DND-41 (cell line): ENCODE results near the gene CCDC13.

ENCODE experiments used
- ATAC-seq: fragments of 200-7000 bp; cut with Tn5 transposase; 3 replicates; pipeline ENCODE4 v1.9.1; 2021; ENCODE audit warnings: low read depth; ENCODE audit not compliant: insufficient read depth
- DNase-seq: peaks from one replicate; pipeline ENCODE4 v3.0.0-alpha.2; 2020
- H2AFZ ChIP-seq: 2 replicates; pipeline ENCODE4 v1.6.0; 2012; ENCODE audit warnings: low read depth, low read length
- H3K27ac ChIP-seq: 2 replicates; pipeline ENCODE4 v1.5.1; 2012; ENCODE audit warnings: low read length, inconsistent platforms
- H3K27me3 ChIP-seq: fragments of 200-600 bp; sonication (generic); 2 replicates; pipeline ENCODE4 v1.6.0; 2012; ENCODE audit warnings: low read length, mild to moderate bottlenecking, inconsistent platforms; ENCODE audit not compliant: insufficient read depth, poor library complexity
- H3K36me3 ChIP-seq: 2 replicates; pipeline ENCODE4 v1.5.1; 2012; ENCODE audit warnings: low read length, inconsistent platforms; ENCODE audit not compliant: insufficient read depth
- H3K4me1 ChIP-seq: 2 replicates; pipeline ENCODE4 v1.5.1; 2012; ENCODE audit warnings: mild to moderate bottlenecking, low read length; ENCODE audit not compliant: insufficient read depth
- H3K4me2 ChIP-seq: 2 replicates; pipeline ENCODE4 v1.6.0; 2012; ENCODE audit warnings: mild to moderate bottlenecking, moderate library complexity, low read length, inconsistent platforms; ENCODE audit not compliant: insufficient read depth
- H3K4me3 ChIP-seq, 2 experiments: fragments of 200-600 bp in 1 of 2; shearing (Covaris generic) in 1 of 2; 2 replicates each; pipeline ENCODE4 v1.5.1; 2012 to 2016; ENCODE audit warnings: inconsistent platforms in 2 of 2, low read length in 2 of 2, mild to moderate bottlenecking in 2 of 2, low read depth in 1 of 2, moderate library complexity in 1 of 2
- H3K79me2 ChIP-seq: 2 replicates; pipeline ENCODE4 v1.6.0; 2012; ENCODE audit warnings: low read length, inconsistent platforms; ENCODE audit not compliant: insufficient read depth
- H3K9ac ChIP-seq: 2 replicates; pipeline ENCODE4 v1.6.0; 2012; ENCODE audit warnings: low read depth, mild to moderate bottlenecking, inconsistent platforms, low read length, moderate library complexity
- H3K9me3 ChIP-seq: 2 replicates; pipeline ENCODE4 v1.5.1; 2012; ENCODE audit warnings: low read length, moderate library complexity, mild to moderate bottlenecking, inconsistent platforms; ENCODE audit not compliant: insufficient read depth, severe bottlenecking
- H4K20me1 ChIP-seq: 2 replicates; pipeline ENCODE4 v1.6.0; 2012; ENCODE audit warnings: low read length; ENCODE audit not compliant: insufficient read depth
- EZH2 ChIP-seq: IDR thresholded peaks from 3 replicates; pipeline ENCODE4 v1.6.1; 2012; ENCODE audit warnings: borderline replicate concordance, low read depth, mild to moderate bottlenecking, moderate library complexity, low read length, inconsistent platforms; ENCODE audit not compliant: severe bottlenecking
- TF ChIP-seq, protein P1 (sequence below): IDR thresholded peaks from 2 replicates; pipeline ENCODE4 v1.5.1; 2012; ENCODE audit warnings: borderline replicate concordance, low read length, moderate library complexity, mild to moderate bottlenecking; ENCODE audit not compliant: poor library complexity, severe bottlenecking; ENCODE audit errors: extremely low read depth

Gene CCDC13

DNA sequence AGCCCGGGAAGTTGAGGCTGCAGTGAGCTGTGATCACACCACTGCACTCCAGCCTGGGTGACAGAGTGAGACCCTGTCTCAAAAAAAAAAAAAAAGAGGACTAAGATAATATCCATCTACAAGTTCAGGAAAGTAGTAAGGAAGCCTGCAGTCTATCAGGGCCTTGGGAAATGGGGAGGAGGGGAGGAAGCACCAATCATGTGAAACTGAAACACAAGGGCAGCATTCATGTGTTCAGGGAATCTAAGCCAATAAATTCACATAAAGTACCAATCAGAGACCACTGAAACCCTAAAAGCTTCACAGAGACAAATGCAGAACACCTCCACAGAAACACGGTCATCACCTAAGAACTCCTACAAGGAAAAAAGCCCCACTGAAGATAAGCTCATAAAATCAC is 47.6 kb downstream of the CCDC13 start:
- Histone ChIP-seq H3K9ac (no peak overlapping the region), H2AFZ (no peak overlapping the region)

DNA sequence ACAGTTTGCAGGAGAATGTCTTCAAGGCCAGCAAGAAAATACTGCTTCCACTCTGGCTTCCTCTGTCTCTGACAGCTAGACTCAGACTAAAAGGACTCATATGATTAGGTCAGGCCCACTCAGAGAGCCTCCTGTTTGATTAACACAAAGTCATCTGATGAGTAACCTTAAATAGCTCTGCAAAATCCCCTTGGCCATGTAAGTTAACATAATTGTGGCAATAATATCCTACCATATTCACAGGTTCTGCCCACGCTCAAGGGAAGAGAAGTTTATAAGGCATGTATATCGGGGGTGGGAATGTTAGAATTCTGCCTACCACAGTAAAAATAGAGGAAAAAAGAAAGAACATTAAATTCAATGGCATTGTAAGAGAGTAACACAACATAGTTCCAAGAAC is 49.8 kb downstream of the CCDC13 start:
- no peak overlapping the region for H3K4me2 ChIP-seq
- no peak for DNase-seq
- no peak overlapping the region for H3K27ac ChIP-seq
- no peak overlapping the region for H2AFZ ChIP-seq
- TF ChIP-seq, protein P1, sequence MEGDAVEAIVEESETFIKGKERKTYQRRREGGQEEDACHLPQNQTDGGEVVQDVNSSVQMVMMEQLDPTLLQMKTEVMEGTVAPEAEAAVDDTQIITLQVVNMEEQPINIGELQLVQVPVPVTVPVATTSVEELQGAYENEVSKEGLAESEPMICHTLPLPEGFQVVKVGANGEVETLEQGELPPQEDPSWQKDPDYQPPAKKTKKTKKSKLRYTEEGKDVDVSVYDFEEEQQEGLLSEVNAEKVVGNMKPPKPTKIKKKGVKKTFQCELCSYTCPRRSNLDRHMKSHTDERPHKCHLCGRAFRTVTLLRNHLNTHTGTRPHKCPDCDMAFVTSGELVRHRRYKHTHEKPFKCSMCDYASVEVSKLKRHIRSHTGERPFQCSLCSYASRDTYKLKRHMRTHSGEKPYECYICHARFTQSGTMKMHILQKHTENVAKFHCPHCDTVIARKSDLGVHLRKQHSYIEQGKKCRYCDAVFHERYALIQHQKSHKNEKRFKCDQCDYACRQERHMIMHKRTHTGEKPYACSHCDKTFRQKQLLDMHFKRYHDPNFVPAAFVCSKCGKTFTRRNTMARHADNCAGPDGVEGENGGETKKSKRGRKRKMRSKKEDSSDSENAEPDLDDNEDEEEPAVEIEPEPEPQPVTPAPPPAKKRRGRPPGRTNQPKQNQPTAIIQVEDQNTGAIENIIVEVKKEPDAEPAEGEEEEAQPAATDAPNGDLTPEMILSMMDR = no peak
- TF ChIP-seq EZH2 = no peak
- H3K4me3 ChIP-seq = no peak overlapping the region
- ATAC-seq = no peak
- no peaks in the 10 kb centered on the region for H4K20me1 ChIP-seq
- H3K36me3 ChIP-seq = no peaks in the 10 kb centered on the region
- H3K79me2 ChIP-seq = no peaks in the 10 kb centered on the region
- H3K9me3 ChIP-seq = no peaks in the 10 kb centered on the region
- H3K27me3 ChIP-seq = no peaks in the 10 kb centered on the region
- H3K9ac ChIP-seq = no peak overlapping the region
- no peaks in the 10 kb centered on the region for H3K4me1 ChIP-seq

More for the DNA sequence above, 47.6 kb downstream of the CCDC13 start:
- Histone ChIP-seq H3K9me3 (no peaks in the 10 kb centered on the region), H4K20me1 (no peaks in the 10 kb centered on the region), H3K27ac (no peak overlapping the region), H3K4me3 (no peak overlapping the region), H3K27me3 (peaks cover 3% of the 10 kb centered on the region), H3K4me2 (no peak overlapping the region), H3K36me3 (no peaks in the 10 kb centered on the region), H3K79me2 (no peaks in the 10 kb centered on the region), H3K4me1 (no peaks in the 10 kb centered on the region)
- no peak for DNase-seq
- ATAC-seq = no peak
- TF ChIP-seq EZH2 = no peak
- TF ChIP-seq, protein P1 = no peak
